Ascending aorta (tissue), 2 donors: ENCODE results near the gene HOXA10. TPM values are rescaled to one million over a fixed set of nuclear protein-coding genes. Genes with fewer than 3 reads are reported as not detected.

Experiments used
- DNase-seq, 2 donors: peaks; one replicate each; pipeline ENCODE4 v3.0.0-alpha.2; 2019; ENCODE audit warnings: low spot score in 2 of 2
- H3K27ac ChIP-seq, 2 donors: fragments of 200-600 bp; sonication (generic); one replicate each; pipeline ENCODE4 v1.5.1; 2016 to 2017; ENCODE audit warnings: mild to moderate bottlenecking in 1 of 2
- H3K27me3 ChIP-seq: fragments of 200-600 bp; sonication (generic); one replicate; pipeline ENCODE4 v1.5.1; 2017
- H3K36me3 ChIP-seq, 2 donors: fragments of 200-600 bp; sonication (generic); one replicate each; pipeline ENCODE4 v1.5.1; 2016
- H3K4me1 ChIP-seq, 2 donors: fragments of 200-600 bp; sonication (generic); one replicate each; pipeline ENCODE4 v1.5.1; 2016 to 2017; ENCODE audit warnings: mild to moderate bottlenecking in 1 of 2
- H3K4me3 ChIP-seq, 2 donors: fragments of 200-600 bp; sonication (generic); one replicate each; pipeline ENCODE4 v1.5.1; 2016 to 2017; ENCODE audit warnings: mild to moderate bottlenecking in 1 of 2
- H3K9me3 ChIP-seq, 2 donors: fragments of 200-600 bp; sonication (generic); one replicate each; pipeline ENCODE4 v1.5.1; 2016
- intact Hi-C: fragments of 100-400 bp; cut with DNase I; formaldehyde crosslinking; loops from one replicate; pipeline ENCODE4 v1.15.1; 2023
- total RNA-seq: library from RNA; depleted of rRNA; stranded (reverse); fragments of >200 nt; gene quantifications from one replicate; pipeline ENCODE4 v1.1.0, GENCODE V29; 2016
- TF ChIP-seq, protein P1 (sequence below), 3 experiments: fragments of 200-600 bp in 2 of 3; fragments of 450-650 bp in 1 of 3; sonication (generic) in 2 of 3; IDR thresholded peaks; one replicate each; pipeline ENCODE4 v1.5.1; 2016 to 2019; ENCODE audit warnings: antibody characterized with exemption in 3 of 3, mild to moderate bottlenecking in 1 of 3, moderate library complexity in 1 of 3

HOXA10 gene
- total RNA-seq, 1 donor from 2014 or later, result not detected

DNA sequence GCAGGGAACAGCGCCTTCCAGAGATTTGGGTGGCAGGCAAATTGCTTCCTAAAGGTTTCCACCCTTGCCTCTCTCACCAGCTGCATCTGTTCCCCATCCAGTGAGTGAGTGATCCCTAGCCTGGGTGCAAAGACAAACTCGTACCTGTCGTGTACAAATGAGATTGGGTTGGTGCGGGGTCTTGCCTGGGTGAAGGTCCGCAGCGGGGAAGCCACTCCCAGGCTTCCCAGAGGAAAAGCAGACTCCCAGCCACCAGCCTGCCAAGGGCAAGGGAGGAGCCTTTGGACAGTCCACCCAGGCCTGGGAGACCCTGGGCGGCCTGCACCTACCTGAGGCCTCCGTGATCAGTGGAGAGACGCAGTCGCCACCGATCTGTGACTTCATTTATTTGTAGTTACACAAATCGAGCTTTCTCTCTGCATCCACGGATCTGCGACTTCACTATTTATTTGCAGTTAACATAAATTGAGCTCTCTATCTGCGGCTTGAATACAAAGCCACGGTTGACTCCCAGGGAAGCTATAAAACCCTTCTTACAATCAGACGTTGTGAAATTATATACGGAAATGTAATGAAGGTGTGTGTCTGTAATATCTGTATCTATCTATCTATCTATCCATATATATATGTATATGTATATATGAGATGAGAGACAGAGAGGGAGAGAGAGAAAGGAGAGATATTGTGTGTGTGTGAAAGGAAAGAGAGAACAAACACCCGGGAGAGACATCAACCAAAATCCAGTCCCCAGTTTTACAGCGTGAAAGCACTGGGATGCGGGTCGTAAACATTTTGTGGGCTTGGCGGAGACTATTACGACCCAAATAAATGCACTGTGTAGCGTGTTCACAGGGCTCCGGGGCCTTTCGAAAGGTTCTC lies 14.6 kb downstream of the HOXA10 start:
- no peak overlapping the region for H3K27ac ChIP-seq
- H3K4me3 ChIP-seq, result no peak overlapping the region
- DNase-seq, result peak in 1 of 2 donors; percentile 62
- H3K9me3 ChIP-seq, result no peaks in the 10 kb centered on the region
- intact Hi-C loops, result loop anchor here (2.0 to 10.0 kb wide), 3 partner anchors 473 to 1302 kb away; no protein-coding TSS in a partner anchor
- no peaks in the 10 kb centered on the region for H3K36me3 ChIP-seq
- TF ChIP-seq, protein P1, sequence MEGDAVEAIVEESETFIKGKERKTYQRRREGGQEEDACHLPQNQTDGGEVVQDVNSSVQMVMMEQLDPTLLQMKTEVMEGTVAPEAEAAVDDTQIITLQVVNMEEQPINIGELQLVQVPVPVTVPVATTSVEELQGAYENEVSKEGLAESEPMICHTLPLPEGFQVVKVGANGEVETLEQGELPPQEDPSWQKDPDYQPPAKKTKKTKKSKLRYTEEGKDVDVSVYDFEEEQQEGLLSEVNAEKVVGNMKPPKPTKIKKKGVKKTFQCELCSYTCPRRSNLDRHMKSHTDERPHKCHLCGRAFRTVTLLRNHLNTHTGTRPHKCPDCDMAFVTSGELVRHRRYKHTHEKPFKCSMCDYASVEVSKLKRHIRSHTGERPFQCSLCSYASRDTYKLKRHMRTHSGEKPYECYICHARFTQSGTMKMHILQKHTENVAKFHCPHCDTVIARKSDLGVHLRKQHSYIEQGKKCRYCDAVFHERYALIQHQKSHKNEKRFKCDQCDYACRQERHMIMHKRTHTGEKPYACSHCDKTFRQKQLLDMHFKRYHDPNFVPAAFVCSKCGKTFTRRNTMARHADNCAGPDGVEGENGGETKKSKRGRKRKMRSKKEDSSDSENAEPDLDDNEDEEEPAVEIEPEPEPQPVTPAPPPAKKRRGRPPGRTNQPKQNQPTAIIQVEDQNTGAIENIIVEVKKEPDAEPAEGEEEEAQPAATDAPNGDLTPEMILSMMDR (IDR thresholded peaks at IDR 0.05), result no peak
- H3K27me3 ChIP-seq, result peaks cover 2% of the 10 kb centered on the region
- H3K4me1 ChIP-seq, result peaks cover 3 to 5% of the 10 kb centered on the region in 2 donors

DNA sequence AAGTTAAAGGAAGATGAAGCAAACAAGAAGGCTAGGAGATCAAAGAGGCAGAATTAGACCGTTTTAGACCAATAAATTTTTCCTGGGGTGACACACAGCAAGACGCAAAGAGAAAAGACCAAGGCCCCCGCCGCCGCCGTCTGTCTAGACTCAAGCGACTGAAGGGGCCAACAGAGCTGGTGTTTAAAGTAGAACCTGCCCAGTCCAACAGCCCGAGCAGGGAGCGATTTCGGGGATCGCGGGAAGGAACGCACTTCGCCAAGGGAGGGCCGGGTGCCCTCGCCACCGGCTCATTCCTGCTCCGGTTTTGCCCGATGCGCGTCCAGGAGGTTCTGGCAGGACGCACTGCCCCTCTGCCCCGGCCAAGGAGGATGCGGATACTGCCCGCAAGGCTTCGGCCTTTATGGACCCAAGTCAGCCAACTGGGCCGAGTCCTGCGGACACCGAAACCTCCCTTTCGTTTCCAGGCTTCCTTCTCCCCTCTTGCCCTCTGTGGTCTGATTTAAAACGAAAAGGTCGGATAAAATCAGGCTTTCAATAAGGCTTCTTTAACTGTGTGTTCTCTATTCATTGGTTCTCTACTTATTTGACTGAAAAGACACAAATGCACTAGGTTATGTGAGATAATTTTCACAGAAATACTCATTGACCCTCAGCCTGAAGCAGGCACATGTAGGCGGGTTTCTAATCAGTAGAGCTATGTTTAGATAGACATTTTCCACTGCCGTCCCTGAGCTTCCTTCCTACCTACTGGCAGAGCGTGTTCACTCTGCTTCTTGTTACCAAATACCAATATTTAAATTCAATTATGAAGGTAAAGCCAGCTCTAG lies 15.5 kb downstream of the HOXA10 start:
- Histone ChIP-seq H3K27ac (no peak overlapping the region), H3K27me3 (no peaks in the 10 kb centered on the region)

DNA sequence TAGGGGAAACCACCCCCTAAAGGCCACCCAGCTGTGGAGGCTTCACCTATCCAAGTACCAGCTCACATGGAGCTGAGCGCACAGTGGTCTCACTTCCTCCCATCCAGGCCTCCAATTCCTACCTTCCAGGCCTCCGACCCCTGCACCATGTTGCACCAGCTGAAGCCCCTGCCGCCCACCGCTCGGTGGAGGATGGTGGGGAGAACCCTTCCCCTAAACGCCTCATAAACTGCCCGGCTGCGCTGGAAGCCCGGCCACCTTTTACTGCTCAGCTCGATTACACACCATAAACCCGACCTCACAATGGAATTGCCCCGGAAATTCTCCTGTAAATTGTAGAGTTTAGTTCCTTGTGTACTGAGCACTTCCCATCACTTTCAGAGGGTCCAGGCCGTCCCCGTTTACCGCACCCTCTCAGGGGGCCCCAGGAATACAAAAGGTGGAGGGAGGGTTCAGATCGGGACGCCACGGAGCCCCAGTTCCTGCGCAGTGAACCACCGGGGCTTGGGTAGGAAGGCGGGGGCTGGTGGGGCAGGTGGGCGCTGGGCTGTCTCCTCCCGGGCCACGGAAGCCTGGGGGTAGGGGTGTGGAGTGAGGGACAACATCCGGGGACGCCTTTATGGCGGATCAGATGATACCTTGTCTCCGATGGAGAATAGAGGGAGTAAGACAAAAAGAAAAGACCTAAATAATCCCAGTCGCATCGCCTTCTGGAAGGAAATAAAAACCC lies 16.3 kb downstream of the HOXA10 start:
- Histone ChIP-seq H3K9me3 (no peaks in the 10 kb centered on the region), H3K27ac (no peak overlapping the region), H3K27me3 (no peaks in the 10 kb centered on the region), H3K4me3 (no peak overlapping the region), H3K36me3 (no peaks in the 10 kb centered on the region), H3K4me1 (peaks cover 3 to 6% of the 10 kb centered on the region in 2 donors)
- peak in 1 of 2 donors; percentile 63 for DNase-seq
- TF ChIP-seq, protein P1 (IDR thresholded peaks at IDR 0.05), result no peak
- intact Hi-C loops, result loop anchor here (5.0 kb wide), 1 partner anchor 1301 kb away; no protein-coding TSS in a partner anchor

More for the DNA sequence above, 15.5 kb downstream of the HOXA10 start:
- intact Hi-C loops, result loop anchor here (5.0 kb wide), 1 partner anchor 1301 kb away; no protein-coding TSS in a partner anchor
- no peaks in the 10 kb centered on the region for H3K9me3 ChIP-seq
- no peak overlapping the region for H3K4me3 ChIP-seq
- TF ChIP-seq, protein P1 (IDR thresholded peaks at IDR 0.05), result no peak
- no peaks in the 10 kb centered on the region for H3K36me3 ChIP-seq
- H3K4me1 ChIP-seq, result peaks cover 3 to 5% of the 10 kb centered on the region in 2 donors
- DNase-seq, result peak in 1 of 2 donors; percentile 58

DNA sequence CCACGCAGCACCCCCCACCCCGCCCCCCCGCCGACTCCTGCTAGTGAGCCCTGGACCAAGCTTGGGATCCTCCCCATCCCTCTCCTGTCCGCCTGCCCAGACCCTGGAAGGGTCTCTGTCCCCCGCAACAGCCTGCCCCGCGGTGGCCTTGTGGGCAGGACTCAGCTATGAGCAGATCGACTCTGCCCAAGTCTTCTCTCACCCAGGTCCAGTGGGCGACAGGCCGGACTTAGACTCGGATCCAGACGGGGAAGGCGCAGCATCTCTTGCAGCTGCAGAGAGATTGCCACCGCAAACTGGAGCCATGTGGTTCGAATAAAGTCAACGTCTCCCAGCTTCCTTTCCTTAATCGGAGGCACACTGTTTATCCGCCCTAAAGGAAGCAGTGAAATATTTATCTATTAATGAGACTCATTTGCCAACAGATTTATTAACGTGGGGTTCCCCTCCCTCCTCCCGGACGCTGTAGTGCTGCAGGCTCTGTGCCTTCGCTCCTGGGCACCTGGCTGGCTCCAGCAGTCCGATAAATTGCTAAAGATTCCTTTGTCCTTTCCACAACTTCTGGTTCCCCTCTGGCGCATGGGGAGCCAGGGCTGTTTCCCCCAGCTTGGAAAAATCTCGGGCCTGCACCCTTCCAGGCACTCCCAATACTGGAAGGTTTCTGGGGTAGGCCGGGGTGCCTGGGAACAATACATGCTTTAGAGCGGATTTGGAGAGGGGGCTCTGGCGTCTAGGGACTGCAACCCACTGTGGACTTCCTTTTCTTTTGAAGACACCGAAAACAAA lies 17.0 kb downstream of the HOXA10 start:
- no peaks in the 10 kb centered on the region for H3K9me3 ChIP-seq
- no peaks in the 10 kb centered on the region for H3K27me3 ChIP-seq
- H3K4me3 ChIP-seq, result peak overlapping the region; percentile 64 to 82
- DNase-seq, result peak in 1 of 2 donors; percentile 64
- intact Hi-C loops, result loop anchor here (5.0 kb wide), 1 partner anchor 1300 kb away; no protein-coding TSS in a partner anchor
- TF ChIP-seq, protein P1 (IDR thresholded peaks at IDR 0.05), result no peak
- H3K36me3 ChIP-seq, result no peaks in the 10 kb centered on the region
- peaks cover 3 to 11% of the 10 kb centered on the region in 2 donors for H3K4me1 ChIP-seq
- H3K27ac ChIP-seq, result peak overlapping the region; percentile 68 to 73
